Embryonic facial prominence (tissue), 1 donor: ENCODE measurements around the gene COL23A1.
"Not testable (repeated sequence)": the region's sequence is repeated elsewhere in the genome, so short reads cannot be mapped to it uniquely, and the experiment has no call there.

Source experiments
- DNase-seq: peaks from one replicate; pipeline ENCODE4 v3.0.0-alpha.2; 2016; ENCODE audit errors: extremely low spot score

COL23A1 gene

GRCh38 chr5:178325311-178325678 lies 264.9 kb downstream of the COL23A1 start:
- no peak for DNase-seq

- DNase-seq = no peak
Observed at GRCh38 chr5:178324481-178325310, 265.5 kb downstream of the COL23A1 start.

GRCh38 chr5:178323961-178324360 lies 266.2 kb downstream of the COL23A1 start:
- DNase-seq = no peak

GRCh38 chr5:178323541-178323865 lies 266.7 kb downstream of the COL23A1 start:
- DNase-seq = no peak

GRCh38 chr5:178322736-178323540 lies 267.3 kb downstream of the COL23A1 start:
- DNase-seq = no peak

- no peak for DNase-seq
Observed at GRCh38 chr5:178320281-178320855, 269.8 kb downstream of the COL23A1 start.

GRCh38 chr5:178319541-178320041 lies 270.6 kb downstream of the COL23A1 start:
- DNase-seq = no peak

GRCh38 chr5:178318893-178319292 lies 271.3 kb downstream of the COL23A1 start:
- no peak for DNase-seq

- no peak for DNase-seq
Observed at GRCh38 chr5:178318382-178318781, 271.8 kb downstream of the COL23A1 start.

GRCh38 chr5:178317727-178318126 lies 272.5 kb downstream of the COL23A1 start:
- DNase-seq = not testable (repeated sequence)

GRCh38 chr5:178314961-178315820 lies 275.0 kb downstream of the COL23A1 start:
- DNase-seq = no peak

GRCh38 chr5:178314061-178314660 lies 276.0 kb downstream of the COL23A1 start:
- no peak for DNase-seq

GRCh38 chr5:178313316-178313715 lies 276.9 kb downstream of the COL23A1 start:
- DNase-seq = no peak

- no peak for DNase-seq
Observed at GRCh38 chr5:178312880-178313282, 277.3 kb downstream of the COL23A1 start.

GRCh38 chr5:178310130-178310865 lies 279.9 kb downstream of the COL23A1 start:
- no peak for DNase-seq

GRCh38 chr5:178309271-178310013 lies 280.8 kb downstream of the COL23A1 start:
- DNase-seq = no peak

GRCh38 chr5:178308541-178309092 lies 281.6 kb downstream of the COL23A1 start:
- no peak for DNase-seq

GRCh38 chr5:178307267-178308045 lies 282.7 kb downstream of the COL23A1 start:
- DNase-seq = no peak
